Anterior cingulate cortex (tissue), 58 donors: Measurements from ENCODE around the gene ONECUT1.

Source experiments
- DNase-seq, 58 donors: peaks; one replicate each; lab custom pipeline; 2025; lab: John Stamatoyannopoulos, UW

The ONECUT1 gene

DNA sequence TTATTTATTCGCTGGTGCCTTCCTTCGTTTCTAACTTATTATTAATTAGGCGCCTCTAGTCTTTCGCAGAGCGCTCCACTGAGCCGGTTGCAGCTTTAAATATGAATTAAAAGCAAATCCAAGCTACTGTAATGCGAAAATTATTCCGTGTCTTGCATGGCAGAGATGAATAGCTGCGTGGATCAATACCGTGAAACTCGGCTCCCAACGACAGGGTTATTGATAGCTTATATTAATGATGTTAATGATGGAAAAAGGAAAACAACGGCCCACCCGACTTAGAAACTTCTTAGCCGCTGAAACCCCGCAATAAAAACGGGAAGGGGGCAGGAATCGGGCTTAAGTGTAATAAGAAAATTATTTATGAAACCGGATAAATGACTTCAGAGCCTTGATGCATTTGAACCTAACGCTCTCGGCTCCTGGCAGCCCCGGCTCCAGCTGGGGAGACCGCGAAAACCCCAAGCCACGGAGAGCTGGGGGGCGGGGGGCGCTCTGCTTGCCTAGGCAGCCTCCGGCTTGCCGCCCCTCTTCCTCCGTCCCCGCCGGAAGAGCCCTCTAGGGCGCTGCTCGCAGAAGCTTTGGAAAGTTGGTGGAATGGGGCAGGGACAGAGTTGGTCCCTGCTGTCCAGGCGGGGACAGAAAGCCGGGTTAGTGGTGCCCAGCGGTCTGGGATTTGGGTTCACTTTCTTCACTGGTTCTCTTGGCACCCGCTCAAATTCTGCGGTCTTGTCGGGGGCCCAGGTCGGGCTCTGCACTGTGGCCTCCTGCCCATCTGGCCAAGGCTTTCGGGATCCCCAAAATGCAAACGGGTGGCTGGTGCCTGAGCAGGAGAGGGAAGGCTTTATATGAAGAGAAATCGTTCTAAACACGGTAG is 7.7 kb upstream of the ONECUT1 start:
- DNase-seq = no peak

DNA sequence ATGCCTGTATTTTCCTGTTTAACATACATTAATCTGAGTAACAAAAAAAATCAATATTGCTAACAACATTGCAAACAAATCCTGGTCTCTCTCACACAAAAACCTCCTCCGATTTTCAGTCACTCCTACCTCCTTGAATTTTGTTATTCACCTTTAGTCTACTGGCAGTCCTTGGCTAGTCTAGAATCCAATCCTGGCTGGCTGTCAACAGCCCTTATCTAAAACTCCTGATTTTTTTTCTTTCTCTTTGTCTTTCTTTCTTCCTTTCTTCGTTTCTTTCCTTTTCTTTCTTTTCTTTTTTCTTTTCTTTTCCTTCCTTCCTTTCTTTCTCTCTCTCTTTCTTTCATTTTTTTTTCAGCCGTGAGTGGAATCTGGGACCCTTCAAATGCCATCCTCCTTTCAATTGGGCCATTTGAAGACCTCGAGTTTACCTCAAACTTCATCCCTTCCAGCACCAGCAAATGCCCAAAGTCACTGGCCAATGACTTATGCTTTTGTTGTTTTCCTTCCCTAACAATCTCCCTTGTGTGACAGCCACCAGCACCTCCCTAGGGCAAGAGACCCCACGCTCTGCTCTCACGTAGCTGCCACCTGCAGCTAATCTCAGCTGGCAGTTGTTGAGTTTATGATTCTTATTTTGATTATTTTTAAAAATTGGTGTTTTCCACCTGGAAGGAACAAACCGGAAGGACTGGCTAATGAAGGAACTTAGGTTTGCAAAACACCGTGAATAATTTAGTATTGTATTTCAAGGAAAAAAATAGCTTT is 6.8 kb upstream of the ONECUT1 start:
- no peak for DNase-seq

DNA sequence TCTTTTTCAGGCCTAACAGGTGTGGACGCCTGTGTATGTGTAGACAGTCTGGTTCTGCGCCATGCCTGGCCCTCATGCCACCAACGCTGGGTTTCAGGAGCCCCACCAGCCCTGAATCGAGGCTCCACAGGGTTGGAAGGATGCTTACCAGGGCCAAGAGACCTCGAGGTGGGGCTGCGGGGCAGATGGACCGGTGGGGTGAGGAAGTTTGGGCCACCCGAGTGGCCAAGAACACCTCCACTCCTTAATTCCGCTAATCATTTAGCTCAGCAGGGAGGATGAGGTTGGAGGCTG is 6.0 kb upstream of the ONECUT1 start:
- no peak for DNase-seq

DNA sequence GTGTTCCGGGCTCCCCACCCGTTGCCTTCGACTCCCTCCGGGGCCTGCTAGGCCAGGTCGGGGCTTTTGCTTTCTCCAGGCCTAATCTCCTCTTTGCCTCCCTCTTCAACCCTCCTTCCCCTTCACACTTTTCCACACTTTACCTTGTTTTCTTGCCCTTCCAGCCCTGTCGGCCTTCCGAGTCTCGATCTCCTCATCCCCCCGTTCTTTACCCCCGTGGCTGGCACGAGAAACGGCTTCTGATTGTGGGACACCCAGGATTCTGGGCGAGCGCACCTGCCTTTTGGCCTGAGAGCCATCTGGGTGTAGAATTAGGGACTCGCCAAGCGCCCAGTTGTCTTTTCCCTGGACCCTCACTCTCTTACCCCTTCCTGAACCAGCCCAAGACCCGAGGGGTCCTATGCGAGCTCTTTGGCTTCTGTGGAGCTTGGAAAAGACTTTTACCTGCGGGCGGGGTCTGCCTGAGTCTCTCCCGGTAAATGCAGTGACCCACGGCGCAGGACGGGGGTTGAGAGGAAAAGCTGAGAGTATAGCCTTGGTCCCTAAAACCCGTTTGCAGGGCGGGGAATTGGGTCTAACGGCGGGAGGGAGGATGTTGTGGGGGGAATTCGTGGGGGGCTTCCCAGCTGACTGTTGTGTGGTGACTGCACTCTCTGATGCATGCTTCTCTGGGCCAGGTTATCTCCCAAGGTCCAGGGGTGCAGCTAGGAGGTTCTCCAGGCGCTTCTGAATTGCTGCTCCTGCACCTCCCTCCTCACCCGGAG is 5.5 kb upstream of the ONECUT1 start:
- no peak for DNase-seq

DNA sequence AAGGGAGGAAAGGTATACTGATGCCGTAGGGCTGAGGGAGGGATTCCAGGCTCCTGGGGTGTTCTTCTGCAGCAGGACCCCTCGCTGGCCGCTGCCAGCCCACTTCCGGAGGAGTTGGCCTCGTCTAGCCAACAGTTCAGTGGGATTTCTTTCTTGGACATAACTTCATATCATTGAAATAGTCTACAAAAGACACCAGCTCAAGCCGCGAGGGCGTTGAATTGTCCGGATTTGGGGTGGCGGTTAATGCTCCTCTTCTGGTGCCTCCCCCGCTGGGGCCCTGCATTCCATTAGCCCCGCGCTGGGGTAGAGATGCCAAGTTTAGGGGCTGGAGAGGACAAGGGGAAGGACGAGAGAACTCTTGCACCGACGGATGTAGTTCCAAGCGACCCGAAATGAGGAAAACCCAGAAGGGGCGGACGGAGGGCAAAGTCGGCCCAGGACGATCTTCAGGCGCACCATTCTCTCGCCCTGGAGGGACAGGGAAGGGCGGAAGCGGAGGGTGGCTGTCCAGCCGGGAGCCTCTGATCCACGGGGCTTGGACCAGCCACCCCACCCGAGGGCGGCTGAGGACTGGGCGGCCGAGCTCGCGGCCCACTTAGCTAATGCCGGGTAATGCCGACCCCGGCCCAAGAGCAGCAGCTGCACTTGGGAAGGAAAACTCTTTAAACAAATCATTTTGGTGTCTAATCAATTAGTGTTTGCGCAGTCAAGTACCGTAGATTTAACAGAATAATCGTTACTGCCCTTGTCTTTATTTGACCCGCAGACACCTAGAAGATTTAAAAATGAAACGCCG is 4.7 kb upstream of the ONECUT1 start:
- DNase-seq = no peak

DNA sequence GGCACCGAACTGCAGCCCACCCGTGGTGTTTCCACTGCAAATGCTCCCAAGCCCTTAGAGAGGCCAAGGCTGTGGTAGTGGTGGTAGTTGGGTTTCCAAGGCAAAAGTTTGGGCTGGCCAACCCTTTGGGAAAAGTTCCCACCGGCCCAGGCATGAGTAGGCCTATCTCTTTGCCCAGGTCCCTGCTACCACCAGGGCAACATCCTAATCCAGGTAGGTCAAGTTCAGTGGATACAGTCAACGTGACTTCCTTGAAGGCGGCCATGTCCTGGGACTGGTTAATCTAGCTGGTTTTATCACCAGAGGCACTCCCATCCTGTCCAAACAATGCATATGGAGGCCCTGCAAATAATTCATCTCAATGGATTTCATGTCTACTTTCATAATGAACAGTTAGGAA is 1.6 kb upstream of the ONECUT1 start:
- no peak for DNase-seq

DNA sequence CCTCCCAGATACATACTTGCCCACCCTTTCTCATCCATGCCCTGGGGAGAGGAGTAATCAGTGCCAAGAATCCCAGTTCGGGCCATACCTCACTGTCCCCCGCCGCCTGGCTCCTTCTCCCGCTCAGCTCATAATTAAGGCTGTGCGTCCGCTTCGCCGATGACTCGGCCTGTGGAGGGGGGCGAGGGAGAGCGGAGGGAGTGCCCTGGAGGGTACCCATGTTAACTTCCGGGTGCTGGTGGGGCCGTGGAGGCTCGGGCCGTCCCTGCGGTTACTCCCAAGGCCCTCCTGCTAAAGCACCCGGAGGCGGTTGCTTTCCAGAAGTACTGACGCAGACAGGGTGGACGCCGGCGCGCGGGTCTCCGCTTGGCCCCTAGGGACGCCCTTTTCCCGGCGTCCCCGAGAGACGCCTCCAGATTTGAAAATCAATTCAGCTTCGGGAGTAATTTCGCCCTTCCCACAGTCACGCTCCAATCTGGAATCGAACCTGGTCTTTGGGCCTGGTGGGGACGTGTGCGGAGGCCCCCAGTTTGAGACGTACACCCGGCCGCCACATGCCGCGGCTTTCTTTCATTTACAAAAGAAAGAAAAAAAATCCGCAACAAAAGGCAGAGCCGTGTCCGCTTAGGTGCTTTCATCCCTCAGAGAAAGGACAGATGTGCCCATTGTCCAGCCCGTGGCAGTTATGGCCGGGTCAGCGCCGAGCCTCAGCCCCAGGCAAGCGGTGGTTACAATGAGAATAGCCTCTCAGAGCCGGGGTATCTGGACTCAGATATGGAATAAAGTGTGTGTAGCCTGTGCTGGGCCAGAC is 1.0 kb upstream of the ONECUT1 start:
- peak in 1 of 58 donors; percentile 18 for DNase-seq

DNA sequence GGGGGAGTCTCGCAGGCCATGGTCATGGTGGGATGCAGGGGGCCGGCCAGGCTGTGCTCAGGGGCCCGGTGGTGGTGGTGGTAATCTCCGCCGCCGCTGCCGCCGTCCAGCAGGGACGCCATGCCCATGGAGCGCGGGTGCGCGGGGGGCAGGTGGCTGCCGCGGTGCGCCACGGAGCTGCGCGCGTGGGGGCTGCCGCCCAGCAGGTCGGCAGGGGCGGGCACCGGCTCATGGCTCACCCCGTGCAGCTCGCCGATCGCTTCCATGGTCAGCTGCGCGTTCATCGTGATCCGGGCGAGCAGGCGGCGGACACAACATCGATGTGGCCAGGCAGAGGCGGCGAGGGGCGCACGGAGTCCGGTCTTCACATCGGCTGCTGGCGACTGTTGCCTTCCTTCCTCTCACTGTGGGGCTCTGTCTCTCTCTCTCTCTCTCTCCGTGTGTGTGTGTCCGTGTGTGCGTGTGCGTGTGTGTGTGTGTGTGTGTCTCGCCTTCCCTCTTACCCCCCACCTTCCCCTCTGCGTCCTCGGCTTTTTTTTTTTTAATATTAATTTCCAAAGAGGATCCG is 451 bp downstream of the ONECUT1 start:
- no peak for DNase-seq

DNA sequence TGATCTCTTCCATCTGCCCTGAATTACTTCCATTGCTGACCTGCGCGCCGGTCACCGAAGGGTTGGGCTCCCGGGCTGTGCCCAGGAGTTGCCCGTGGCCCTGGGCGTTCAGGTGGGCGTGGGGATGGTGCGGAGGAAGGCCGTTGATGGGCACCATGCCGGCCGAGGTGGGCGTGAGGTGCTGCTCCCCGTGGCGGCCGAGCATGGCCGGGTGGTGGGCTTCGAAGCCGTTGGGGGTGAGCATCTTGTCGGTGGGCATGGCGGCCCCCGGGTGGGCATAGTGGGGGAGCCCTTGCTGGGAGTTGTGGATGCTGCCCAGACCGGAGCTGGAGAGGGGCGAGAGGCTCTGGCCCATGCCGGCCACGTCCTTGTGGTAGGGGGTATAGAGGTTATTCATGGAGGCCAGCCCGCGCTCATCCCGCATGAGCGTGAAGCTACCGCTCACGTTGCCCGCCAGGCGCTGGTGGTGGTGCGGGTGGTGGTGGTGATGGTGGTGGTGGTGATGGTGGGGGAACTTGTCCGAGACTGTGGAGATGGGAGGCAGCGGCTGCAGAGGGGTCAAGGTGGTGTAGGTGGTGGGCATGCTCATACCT is 1.0 kb downstream of the ONECUT1 start:
- DNase-seq = no peak

DNA sequence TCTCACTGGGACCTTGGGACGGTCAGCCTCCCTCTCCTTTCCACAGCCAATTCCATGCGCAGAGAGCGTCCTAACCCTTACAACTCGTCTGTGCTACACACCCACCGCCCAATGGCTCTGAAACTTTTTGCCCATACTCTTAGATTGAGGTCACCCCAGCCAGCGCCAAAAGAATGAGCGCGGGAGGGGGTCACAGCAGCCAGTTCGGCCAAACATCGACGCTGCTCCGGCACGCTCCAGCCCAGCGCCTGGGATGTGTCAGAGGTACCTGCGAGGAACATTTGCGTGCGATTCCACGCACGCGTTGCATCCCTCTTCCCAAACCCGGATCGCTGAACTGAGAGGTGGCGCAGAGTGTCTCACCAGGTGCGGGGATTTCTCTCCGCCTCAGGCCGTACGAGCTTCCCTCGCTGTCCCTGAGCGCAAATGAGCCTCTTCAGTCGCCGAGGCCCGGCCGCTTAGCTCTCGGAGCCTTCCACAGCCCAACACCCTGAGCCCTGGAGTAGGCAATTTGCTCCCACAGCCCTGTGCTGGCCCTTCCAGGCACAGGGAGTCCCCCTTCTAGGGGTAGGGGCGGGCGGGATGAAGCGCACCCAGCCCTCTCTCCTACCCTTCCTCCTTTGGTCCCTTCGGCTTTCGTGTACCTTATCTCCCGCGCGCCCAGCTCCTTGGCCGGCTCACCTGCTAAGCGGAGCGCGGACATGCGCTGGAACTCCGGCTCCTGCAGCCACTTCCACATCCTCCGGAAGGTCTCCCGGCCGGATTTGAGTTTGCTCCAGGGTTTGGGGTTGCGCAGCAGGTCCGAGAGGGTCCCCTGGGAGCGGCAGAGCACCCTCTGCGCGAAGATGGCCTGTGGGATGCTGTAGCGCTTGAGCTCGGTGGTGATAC is 1.8 kb downstream of the ONECUT1 start:
- DNase-seq = no peak

DNA sequence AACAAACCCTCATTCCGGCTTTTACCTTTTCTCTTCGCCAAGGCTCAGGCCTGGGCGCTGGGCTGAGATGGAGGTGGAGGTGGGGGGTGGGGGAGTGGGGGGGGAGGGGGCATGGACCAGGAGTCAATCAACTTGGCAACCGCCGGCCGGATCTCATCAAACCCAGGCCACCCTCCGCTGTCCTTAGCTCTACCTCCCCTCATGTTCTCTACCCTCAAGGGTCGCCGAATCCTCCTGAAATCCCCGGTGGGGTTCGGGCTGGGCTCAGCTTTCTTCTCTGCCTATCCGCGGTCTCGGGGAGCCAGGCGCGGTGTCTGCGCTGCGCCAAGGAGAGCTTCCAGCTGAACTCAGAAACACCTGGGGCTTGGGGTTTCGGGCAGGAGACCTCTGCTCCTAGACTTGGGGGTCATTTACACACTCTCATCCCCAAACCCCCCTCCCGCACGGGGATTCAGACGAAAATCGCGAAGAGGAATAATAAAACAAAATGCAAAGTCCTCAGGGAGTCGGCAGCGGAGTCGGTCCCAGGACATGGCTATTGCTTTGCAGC is 2.5 kb downstream of the ONECUT1 start:
- DNase-seq = no peak

DNA sequence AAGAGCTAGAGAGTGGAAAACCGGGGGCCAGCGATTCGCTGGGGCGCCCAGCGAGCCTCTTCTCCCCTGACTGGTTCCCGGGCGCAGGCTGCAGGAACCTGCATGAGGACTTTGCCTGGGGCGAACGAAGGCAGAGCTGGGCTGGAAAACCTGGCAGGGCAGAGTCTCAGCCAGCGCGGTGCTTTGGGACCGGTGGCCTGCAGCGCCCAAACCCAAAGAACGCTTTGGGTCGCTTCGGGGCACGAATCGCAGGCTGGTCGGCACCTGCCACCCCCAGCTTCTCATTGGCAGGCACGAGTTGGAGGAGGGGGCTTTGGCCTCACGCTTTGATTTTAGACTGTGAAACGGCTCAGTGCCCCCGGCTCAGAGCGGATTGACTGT is 3.0 kb downstream of the ONECUT1 start:
- no peak for DNase-seq

DNA sequence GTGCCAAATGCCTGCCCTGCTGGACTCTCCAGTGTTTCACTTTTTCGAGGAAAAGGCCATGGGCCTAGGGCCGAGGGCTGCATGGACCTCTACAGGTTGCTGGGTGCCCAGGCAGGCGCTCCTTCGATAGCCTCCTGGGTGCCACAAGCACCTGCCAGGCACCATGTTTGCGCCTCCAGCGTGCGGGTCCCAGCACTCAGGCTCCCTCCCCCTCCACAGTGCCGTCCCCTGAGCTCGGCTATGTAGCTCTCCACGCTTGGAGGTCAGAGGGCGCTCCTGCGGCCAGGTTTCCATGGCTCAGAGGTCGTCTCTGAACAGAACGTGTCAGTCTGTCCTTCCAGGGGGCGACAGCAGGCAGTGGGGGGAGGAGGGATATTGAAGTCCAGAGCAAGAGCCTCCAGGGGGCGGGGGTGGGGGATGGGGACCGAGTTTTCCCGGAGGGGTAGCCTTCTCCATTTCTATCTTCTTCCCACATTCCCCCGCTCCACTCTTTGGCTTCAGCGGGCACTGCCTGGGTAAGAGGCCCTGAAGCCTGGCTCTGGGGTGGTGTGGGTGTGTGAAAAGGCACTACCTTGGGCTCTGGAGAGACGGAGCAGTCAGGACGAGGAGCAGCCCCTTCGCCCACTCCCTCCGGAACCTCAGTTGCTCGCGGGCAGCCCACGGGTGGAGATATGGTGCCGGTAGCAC is 3.6 kb downstream of the ONECUT1 start:
- DNase-seq = no peak

DNA sequence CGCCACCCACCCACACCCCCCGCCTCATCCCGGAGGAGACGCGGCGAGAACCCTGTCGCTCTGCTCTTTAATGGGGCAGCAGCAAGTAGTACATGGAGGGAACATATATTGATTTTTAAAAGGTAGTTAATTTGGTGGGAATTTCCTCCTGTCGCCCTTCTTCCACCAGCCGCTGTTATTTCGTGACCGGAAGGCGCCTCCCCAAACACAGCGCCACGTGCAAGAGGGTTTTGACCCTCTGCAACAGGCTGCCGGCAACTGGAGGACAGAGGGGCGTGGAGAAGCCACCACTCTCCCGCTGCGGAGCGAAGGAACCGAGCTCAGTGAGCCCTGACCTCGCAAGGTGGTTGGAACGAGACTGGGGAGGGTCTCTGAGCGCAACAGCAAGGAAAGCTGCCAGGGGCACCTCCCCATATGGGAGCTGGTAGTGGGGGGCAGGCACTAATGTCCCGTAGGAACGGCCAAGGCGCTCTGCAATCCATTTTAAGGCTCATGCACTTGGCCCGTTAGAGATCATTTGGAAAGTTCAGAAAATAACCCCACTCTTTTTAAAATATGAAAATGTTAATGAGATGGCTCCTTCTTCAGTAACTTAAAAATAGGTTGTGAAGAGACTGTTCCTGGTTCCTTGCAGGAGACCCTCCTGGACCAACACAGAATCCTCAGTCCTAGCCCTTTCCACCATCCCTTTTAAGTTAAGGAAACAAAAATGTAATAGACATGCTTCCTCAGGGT is 4.3 kb downstream of the ONECUT1 start:
- DNase-seq = no peak

DNA sequence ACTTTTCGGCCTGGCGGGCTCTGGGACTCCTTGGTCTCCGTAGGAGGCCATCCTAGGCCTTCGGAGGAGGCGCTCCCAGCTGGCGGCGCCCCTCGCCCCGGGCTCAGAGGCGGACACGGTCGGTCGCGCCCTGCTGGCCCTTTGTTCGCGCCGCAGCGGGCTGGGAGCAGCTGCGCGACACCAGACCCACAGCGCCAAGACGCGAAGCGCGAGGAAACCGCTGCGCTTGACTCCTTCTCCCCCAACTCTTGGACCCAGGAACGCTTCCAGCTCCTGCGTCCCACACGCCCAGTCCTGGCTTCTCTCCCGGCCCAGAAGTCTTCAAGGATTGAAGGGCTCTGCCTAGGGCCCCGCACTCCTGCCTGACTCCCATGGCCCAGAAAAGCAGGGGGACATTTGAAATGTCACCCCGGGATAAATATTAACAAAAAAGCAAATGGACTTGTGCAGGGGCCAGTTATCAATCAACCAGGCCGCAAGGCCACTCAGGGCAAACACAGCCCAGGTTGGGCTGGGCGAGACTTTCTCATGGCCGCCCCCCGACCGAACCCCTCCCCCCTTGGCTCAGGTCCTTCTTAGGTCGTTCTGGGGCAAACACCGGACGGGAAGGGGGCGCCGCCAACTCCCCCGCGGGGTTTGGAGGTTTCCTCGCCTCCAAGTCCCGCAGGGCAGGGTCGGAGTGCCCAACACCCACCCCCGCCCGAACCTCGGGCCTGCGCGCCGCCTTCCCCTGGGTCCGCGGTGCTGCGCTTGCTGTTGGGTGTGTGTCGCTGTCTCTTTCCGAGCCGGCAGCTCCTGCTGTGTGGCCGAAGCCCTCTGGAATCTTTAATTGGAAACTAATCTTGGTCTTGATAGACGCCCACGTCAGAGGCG is 5.1 kb downstream of the ONECUT1 start:
- no peak for DNase-seq
